GM18858 (cell line): ENCODE results near the gene TNXB.
"Not testable (repeated sequence)": the region's sequence is repeated elsewhere in the genome, so short reads cannot be mapped to it uniquely, and the experiment has no call there.

ENCODE experiments used
- ATAC-seq: cut with Tn5 transposase; IDR thresholded peaks from one replicate; pipeline ENCODE4 v1.9.1; 2021; ENCODE audit not compliant: unreplicated experiment

TNXB gene

DNA sequence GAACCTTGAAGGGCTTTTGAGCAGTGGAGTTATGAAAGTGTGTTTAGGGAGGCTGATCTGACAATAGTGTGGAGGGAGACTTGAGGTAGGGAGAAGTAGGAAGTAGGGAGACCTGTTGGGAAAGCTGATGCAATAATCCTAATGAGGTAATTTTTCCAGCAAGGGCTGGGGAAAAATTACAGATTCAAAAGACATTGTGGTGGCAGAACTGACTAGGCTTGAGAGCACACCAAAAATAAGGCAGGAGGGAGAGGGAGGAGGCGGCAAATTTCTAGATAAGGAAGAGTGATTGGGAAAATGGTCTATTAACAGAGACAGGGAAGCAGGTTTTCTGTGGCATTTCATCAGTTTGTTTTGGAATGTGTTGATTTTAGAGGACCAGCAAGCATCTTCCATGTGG lies 37.1 kb upstream of the TNXB start:
- no peak for ATAC-seq

DNA sequence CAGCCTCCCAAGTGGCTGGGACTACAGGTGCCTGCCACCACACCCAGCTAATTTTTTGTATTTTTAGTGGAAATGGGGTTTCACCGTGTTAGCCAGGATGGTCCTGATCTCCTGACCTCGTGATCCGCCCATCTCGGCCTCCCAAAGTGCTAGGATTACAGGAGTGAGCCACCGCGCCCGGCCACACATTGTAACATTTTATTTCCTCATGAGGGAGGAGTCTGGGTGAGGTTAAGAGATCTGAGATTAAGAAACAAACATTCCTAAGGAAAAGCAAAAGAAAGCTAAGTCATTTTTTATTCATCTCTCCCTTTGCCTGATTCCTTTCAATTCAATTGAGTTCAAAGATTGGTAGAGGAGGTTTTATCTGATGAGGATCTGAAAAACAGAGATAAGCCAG lies 35.1 kb upstream of the TNXB start:
- ATAC-seq: not testable (repeated sequence)

DNA sequence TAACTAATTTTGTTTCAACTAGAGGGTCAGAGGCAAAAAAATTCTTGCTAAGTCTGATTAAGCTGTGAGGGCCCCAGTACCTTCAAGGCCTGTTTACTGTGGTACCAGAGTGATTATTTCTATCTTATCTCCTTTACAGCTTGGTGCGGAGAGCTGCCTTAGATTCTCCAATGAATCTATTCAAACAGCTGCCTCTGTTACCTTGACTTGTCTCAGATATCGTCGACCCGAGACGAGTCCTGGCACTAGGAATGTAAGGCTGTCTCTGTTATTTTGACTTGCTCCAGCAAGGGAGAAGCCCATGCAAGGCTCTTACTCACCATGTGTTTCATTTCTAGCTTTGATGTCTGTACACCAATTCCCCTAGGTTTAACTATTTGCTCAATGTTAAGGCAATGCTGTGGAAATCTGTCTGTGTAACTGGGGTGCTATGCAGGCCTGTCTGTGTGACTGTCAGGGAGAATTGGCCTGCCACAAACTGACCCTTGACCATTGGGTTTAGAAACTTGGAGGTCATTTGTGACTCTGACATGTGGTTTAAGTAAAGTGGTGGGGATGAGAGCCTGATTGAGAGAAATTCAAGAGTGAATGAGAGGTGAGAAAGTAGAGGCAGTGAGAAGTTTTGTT lies 31.4 kb upstream of the TNXB start:
- ATAC-seq: no peak

DNA sequence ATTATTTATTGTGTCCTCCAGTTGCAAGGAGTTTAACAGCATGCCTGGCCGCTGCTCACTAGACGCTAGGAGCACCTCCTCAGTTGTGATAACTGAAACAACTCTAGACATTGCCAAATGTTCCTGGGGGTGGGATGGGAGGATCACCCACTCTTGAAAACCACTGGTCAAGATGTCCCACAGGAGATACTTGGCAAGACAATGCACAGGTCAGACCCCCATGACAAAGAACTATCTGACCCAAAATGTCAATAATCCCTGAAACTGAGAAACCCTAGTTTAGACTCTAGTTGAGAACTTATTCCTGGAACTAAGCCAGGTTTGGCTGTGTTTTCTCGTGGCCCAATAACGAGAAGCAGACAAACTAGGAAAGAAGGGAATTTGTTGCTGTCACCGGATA lies 30.5 kb upstream of the TNXB start:
- ATAC-seq: no peak

DNA sequence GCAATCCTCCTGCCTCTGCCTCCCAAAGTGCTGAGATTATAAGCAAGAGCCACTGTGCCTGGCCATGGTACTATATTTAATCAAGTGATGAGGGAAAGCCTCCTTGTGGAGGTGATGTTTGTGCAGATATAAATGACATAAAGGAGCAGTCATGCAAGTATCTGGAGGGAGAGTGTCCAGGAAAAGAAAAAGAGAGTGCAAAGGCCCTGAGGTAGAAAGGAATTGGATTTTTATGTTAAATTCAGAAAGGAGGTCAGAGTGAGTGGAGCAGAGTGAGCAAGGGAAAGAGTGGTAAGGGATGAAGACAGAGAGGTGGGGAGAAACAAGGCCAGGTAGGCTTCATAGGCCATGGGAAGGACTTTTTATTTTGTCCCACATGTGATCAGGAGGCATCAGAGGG lies 28.3 kb upstream of the TNXB start:
- no peak for ATAC-seq

DNA sequence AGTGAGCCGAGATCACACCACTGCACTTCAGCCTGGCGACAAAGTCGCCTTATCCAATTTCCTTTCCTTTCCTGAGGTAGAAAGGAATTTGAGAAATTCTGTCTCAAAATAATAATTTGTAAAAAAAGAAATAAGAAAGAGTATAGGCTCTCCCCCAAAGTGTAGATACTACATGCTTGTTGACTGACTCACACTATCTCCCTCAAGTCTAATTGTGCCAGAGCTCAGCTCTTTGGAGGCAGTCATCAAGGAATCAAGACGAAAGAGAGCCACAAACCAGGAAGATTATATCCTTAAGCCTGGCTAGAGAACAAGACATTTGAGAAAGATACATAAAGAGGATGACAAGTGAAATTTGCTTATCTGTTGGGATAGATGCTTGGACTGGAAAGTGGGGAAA lies 24.6 kb upstream of the TNXB start:
- ATAC-seq: no peak

DNA sequence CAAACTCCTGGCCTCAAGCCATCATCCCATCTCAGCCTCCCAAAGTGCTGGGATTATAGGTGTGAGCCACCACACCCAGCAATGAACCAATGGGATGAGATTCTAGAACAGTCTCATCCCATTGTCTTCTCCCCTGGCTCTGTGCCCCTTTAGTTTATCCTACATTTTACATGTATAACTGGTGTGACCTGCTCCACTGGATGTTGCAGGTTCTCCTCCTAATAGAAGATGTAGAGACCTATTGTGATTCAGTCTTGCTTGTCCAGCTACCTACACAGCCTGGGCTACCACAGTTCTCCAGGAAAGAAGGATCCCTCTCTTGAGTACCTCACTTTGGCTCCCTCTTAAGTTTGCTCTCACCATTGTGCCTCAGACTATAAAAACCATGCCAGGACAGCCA lies 23.0 kb upstream of the TNXB start:
- no peak for ATAC-seq

DNA sequence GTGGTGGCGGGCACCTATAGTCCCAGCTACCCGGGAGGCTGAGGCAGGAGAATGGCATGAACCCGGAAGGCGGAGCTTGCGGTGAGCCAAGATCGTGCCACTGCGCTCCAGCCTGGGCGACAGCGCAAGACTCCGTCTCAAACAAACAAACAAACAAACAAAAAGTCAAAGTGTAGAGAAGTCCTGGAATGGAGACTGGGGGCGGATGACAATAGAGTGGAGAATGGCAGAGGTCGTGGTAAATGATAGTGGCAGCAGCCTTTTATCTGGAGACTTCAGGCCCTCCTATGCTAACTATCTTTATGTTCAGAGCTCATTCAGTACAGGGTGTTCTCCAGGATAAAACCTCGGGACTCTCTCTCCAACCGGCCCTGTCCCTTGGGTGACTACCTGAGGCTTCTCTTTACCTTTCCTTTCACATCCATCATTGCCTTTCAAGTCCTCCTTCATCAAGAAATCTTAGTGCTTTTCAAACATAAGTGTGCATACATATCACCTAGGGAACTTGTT lies 22.4 kb upstream of the TNXB start:
- ATAC-seq: no peak

DNA sequence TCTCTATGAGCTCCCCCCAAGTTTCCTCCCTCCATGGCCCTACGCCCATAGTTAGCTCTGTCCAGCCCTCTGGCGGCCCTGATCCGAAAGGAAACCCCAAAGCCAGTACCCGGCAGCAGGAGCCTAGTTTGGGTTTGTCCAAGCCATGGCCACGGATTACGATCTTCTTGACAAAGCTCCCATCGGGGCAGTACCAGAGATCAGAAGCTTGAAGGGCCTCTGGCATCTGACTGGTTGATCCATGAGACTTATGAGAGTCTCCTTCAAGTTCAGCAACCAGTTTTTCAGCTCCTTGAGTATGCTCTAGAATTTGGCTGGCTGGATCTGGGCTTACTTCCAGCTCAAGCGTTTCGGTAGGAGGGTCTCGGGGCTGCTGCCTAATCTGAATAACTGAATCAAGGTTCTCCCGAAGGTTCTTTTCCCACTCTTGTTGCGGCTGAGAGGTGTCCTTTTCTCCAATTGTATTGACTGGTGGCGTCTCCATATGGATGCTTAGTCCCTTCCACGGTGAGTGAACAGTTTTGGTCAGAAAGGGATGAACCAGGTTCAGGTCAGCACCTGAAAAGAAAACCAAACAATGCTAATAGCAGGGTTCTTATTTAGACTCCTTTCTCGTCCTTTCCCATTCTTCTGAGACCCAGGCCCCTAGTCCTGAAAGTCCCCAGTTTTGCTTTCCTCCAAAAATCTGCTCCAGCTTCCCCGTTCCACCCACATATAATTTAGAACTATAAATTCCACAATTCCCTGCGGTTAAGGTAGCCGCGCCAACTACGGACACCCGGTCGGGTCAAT lies 20.4 kb upstream of the TNXB start:
- ATAC-seq: no peak

DNA sequence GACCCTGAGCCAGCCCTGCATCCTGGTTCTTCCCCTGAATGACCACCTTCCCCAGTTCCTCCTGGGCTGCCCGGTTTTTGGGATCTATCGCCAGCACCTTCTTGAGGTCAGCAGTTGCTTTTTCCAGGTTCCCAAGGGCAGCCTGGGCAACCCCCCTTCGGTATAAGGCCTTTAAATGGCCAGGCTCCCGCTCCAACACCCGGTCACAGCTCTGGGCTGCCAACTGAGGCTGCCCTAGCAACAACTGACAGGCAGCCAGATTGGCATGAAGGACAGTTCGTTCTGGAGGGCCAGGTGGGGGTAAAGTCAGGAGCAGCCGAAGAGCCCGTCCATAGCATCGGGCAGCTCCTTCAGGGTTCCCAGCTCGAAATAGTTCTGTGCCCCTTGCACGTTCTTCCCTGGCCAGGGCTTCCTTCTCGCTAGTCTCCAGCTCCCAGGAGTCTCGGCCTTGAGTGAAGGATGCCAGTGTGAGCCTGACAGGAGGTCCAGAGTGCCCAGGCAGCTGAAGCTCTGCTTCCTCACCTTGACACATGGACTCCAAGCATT lies 19.7 kb upstream of the TNXB start:
- no peak for ATAC-seq

DNA sequence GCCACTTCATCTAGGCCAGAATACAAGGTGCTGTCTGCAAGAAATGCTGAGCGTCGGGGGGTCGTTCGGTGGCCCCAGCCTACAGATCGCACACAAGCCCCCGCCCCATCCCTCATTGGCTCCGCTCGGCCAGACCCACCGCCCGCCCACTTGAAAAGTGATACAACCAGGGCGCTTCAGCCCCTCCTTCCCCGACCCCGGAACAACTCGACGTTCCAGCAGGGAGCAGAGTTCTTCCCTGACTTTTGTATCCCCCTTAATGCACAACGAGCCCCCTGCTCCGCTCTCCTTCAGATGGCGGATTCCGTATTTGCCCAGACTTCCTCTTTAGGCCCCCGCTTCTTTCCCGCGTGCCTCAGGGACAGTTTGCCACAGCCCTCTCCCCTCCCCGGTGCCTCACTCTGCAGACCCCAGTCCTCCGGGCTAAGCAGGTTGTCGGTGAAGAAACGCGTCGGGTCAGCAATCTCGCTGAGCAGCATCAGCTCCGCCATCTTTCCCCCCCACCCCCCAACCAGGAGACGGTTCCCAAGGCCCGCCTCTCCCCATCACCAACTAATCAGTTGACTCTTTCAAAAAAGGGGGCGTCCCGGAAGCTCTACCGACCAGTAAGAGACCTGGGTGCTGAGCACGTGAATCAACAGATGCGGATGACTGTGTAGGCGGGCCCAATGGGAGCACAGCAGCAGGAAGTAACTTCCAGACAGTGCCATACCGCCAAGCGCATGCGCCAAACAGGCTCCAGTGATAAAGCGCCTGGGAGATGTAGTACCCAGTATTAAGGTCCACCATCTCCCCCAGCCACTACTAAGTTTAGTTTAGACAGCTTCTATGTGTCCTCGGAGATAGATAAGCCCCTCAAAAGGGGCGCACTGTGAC lies 18.8 kb upstream of the TNXB start, which contains the start of gene ATF6B:
Gene ATF6B, minus strand, starts transcription at position 530 of the 876 bp plus-strand sequence. Its CDS starts 39 bp downstream, at position 491.
- peak; percentile 78 for ATAC-seq

DNA sequence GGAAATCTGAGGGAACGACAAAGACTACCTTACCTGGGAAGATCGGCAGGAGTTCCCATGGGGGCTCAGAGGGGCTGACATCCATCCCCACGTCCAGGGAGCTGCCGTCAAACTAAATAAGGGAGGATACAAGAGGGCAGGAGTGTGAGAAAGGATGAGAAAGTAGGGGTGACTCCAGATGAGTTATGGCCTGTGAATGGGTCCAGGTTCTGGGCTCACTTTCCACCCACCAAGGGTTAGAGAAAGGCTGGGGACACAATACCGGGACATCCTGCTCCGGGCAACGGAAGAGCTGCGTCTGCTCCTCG lies 18.2 kb upstream of the TNXB start:
- ATAC-seq: no peak

DNA sequence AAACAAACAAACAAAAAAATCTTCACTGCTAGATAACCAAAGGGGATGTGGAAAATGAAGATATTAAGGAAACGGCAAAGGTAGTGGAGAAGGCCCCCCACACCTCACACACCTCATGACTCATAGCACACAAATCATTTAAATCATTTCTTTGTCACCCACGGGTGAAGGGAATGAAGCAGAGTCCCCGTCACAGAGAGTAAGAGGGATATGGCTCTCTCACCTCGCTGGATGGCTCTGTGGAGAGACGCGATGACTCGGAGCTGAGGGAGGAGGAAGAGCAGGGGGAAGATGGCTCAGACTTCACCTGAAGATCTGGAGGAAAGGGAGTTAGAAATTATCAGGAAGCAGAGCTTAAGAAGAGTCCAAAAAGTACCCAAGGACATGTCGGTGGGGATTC lies 17.7 kb upstream of the TNXB start:
- ATAC-seq: no peak

DNA sequence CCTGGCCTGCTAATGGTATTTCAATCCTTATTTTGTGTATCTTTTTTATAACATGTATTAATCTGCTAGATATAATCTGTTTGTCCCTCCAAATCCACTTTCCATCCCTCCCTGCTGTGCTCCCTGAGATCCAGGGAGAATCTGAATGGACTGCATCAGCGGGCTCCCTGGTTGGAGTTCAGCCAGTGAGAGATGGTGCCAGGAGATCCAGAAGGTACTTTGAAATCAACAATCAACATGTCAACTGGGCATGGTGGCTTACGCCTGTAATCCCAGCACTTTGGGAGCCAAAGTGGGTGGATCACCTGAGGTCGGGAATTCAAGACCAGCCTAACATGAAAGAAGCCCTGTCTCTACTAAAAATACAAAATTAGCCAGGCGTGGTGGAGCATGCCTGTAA lies 14.5 kb upstream of the TNXB start:
- ATAC-seq: no peak

DNA sequence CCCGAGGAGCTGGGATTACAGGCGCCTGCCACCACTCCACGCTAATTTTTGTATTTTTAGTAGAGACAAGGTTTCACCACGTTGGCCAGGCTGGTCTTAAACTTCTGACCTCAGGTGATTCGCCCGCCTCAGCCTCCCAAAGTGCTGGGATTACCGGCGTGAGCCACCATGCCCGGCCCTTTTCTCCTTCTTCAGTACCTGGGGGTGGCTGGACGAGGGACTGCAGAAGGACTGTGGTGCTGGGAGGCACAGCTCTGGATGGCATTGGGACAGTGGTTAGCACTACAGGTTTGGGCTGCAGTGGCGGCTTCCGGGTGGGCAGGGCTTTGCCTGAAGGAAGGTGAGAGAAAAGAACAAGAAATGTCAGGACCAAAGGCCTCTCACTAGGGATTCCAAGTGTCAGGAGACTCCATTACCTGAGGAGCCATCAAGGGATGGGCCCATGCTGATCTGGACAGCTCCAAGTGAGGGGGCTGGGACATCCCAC lies 11.5 kb upstream of the TNXB start:
- no peak for ATAC-seq

DNA sequence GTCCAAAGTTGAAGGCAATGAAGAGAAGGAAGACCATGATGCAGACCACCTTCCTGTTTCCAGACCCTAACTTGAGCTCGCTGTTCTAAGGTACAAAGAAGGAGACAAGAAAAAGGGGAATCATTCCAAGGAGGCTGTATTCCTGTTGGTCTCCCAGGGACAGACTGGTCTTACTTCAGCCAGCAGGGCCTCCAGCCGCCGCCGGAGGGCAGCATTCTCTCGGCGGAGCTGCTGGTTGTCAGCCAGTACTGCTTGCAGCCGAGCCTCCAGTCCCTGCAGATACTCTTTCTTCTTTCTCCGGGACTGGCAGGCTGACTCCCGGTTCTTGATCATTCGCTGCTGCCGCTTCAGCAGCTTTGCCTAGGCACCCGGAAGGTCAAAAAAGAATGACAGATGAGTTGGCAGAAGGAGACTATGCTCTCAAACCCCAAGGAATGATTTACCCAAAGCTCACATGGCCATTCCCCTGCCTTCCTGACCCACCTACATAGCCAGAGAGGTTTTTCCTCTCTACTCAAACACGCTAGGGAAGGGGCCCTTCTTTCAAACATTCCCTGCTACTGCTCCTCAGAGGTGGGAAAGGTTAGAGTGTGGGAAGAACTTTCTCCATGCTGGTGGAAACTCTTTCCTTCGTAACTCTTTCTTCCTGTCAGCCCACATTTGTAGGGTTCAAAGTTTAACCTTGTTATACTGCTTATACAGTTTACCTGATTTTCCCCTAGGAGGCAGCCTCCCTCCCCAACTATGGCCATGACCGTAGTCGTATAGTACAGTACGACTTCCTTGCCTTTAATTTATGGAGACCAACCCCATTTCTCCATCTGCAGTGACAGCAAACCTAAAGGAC lies 9.9 kb upstream of the TNXB start:
- ATAC-seq: no peak

DNA sequence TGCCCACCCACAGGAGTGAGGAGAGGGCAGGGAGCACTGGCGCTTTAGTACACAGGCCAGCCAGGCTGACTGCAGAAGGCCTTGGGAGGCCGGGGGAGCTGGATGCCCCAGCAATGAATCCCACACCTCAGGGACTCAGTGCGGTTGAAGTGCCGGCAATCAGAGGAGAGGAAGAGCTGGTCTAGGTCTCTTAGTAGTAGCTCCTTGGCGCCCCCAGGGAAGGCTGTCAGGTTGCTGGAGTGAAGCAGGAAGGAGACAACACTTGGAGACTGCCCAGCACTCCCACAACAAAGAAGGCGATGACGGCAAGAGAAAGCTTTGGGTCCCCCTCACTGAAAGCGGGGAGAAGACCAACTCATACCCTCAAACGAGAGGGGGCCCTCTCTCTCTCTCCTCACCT lies 8.3 kb upstream of the TNXB start:
- no peak for ATAC-seq

DNA sequence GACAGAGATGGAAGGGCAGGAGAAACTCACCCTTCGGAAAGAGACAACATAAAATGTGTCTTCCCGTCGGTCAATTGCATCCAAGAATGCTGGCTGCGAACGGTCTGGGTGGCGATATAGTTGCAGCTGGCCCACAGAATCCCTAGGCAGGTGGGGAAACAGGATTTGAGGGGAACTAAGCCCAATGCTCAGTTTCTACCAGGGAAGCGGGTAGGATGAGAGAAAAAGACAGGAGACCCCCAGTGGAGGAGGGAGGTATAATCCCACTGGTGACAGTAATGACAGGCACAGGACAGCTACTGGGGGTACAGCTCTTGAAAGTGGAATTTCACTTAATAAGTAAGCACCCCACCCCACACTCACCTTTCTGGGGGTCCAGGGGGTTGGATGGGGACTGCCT lies 7.5 kb upstream of the TNXB start:
- ATAC-seq: no peak

DNA sequence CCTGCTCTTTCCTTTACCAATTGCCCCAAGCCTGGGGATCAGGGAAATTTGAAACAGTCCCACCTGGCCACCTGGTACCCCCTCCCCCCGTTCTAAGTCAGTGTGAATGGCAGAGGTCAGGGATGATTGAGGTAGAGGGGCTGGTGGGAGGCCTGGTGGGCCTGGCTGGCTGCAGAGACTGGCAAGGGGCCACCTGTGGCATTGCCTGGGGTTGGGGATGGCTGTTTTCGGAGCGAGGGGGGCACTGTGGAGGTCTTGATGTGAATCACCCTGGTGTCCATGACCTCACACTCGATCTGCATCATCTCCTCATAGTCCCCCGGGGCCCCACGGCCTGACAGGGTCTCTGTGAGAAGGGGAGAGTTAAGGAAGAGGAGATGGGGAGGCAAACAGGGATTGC lies 6.5 kb upstream of the TNXB start:
- ATAC-seq: no peak

DNA sequence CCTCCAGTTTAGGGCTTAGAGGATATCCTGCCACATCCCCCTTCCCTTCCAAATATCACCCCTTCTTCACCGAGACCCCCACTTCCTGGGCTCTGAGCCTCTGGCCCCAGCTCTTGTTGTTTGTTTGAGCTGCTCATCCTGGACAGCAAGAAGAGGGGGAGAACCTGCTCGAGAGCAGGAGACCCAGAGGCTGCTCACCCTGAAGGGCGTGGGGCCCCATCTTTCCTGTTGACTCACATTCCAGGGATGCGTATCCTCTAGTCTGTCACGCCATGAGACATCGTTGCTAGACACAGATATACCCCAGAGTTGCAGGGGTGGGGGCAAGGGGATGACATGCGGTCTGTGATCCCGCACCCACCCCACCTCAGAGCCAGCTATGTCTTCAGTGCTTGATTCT lies 5.7 kb upstream of the TNXB start:
- ATAC-seq: no peak
